Measurements from ENCODE around the gene CTXN1.
"Not testable (repeated sequence)": the region's sequence is repeated elsewhere in the genome, so short reads cannot be mapped to it uniquely, and the experiment has no call there.

CTXN1 gene

DNA sequence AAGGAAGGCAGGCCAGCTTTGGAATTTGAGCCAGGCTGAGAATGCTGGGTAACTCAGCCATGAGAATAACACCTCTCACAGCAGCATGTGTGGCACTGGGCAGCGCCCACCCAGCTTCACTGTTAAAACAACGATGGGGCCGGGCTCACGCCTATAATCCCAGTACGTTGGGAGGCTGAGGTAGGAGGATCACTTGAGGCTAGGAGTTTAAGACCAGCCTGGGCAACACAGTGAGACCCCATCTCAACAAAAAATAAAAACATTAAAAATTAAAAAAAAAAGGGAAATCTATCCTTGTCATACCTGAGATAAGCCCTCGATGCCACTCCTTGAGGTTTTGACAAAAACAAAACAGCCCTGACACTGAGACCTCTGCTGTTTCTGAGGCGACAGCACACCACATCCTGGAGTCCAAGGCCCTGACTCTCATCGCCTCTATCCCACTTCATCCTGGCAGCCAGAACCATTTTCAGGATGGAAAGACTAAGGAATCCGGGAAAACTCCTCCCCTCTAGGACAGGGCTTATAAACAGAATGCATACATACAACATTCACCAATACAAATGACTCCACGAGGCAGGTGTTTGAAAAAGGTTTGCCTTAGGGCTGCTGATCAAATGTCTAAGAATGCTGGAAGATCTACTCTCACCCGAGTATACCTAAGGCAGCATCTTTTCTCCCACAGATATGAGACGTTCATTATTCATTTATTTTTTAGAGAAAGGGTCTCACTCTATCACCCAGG lies 40.2 kb upstream of the CTXN1 start:
- Histone ChIP-seq H3K27ac (ENCODE audit: insufficient read depth, low read depth, low read length, poor library complexity, severe bottlenecking) (no peak overlapping the region), H3K9me3 (ENCODE audit: control insufficient read depth, low read length) (no peaks in the 10 kb centered on the region), H3K36me3 (ENCODE audit: control insufficient read depth, insufficient read depth, low read length) (peaks cover 65% of the 10 kb centered on the region), H3K4me3 (ENCODE audit: insufficient read depth, low read depth, low read length) (no peak overlapping the region), H3K4me1 (ENCODE audit: control insufficient read depth, insufficient read depth, low read length) (no peaks in the 10 kb centered on the region), H3K27me3 (ENCODE audit: control insufficient read depth, insufficient read depth, low read length, poor library complexity, severe bottlenecking) (no peaks in the 10 kb centered on the region)
- 91 to 95% methylated on average over 12 of the region's 12 CpGs for WGBS, 2 experiments

DNA sequence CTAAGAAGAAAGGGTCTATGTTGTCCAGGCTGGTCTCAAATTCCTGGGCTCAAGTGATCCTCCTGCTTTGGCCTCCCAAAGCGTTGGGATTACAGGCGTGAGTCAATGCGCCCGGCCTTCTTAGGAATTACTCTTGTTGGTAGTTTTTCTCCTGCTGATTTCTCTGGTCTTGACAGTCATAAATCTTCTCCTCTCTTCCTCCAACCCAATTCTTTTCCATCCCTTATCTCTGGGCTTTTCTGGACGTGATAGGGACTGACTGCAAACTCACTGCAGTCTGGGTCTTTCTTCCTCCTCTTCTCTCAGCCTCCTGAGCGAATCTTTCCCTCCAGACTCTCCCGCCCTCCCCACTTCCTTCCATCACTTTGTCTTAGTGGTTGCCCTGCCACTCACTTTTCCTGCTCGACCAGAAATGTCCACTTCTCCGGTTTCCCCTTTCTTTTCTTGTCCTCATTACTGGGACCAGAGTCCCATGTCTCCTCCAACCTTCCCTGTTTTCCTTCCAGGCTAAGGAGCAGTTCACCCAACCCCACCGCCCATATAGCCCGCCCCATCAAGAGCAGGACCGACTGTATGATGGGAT lies 39.4 kb upstream of the CTXN1 start:
- no peak overlapping the region for H3K4me3 ChIP-seq (ENCODE audit: insufficient read depth, low read depth, low read length)
- WGBS, 2 experiments = 95 to 96% methylated on average over 12 of the region's 12 CpGs
- H3K27me3 ChIP-seq (ENCODE audit: control insufficient read depth, insufficient read depth, low read length, poor library complexity, severe bottlenecking) = no peaks in the 10 kb centered on the region
- no peak overlapping the region for H3K27ac ChIP-seq (ENCODE audit: insufficient read depth, low read depth, low read length, poor library complexity, severe bottlenecking)
- H3K4me1 ChIP-seq (ENCODE audit: control insufficient read depth, insufficient read depth, low read length) = no peaks in the 10 kb centered on the region
- H3K36me3 ChIP-seq (ENCODE audit: control insufficient read depth, insufficient read depth, low read length) = peaks cover 70% of the 10 kb centered on the region
- no peaks in the 10 kb centered on the region for H3K9me3 ChIP-seq (ENCODE audit: control insufficient read depth, low read length)

DNA sequence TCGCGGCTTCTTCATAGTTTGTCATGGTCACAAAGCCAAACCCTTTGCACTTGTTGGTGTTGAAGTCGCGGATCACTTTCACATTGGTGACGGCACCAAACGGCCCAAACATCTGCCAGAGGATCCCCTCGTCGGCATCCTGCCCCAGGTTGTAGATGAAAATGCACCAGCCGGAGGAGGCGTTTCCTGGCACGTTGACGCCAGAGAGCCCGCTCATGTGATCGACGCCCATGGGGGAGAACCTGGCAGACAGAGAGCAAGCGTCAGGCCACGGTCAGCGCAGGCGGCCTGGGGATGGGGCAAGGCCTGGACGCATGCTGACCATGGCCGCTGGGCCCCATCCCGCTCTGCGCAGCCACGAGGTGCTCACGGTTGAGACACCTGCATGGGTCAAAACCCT lies 37.6 kb upstream of the CTXN1 start:
- no peak overlapping the region for H3K27ac ChIP-seq (ENCODE audit: insufficient read depth, low read depth, low read length, poor library complexity, severe bottlenecking)
- no peaks in the 10 kb centered on the region for H3K27me3 ChIP-seq (ENCODE audit: control insufficient read depth, insufficient read depth, low read length, poor library complexity, severe bottlenecking)
- H3K36me3 ChIP-seq (ENCODE audit: control insufficient read depth, insufficient read depth, low read length) = peaks cover 62% of the 10 kb centered on the region
- WGBS, 2 experiments = 96% methylated on average over 25 of the region's 25 CpGs
- no peak overlapping the region for H3K4me3 ChIP-seq (ENCODE audit: insufficient read depth, low read depth, low read length)
- no peaks in the 10 kb centered on the region for H3K4me1 ChIP-seq (ENCODE audit: control insufficient read depth, insufficient read depth, low read length)
- H3K9me3 ChIP-seq (ENCODE audit: control insufficient read depth, low read length) = no peaks in the 10 kb centered on the region

DNA sequence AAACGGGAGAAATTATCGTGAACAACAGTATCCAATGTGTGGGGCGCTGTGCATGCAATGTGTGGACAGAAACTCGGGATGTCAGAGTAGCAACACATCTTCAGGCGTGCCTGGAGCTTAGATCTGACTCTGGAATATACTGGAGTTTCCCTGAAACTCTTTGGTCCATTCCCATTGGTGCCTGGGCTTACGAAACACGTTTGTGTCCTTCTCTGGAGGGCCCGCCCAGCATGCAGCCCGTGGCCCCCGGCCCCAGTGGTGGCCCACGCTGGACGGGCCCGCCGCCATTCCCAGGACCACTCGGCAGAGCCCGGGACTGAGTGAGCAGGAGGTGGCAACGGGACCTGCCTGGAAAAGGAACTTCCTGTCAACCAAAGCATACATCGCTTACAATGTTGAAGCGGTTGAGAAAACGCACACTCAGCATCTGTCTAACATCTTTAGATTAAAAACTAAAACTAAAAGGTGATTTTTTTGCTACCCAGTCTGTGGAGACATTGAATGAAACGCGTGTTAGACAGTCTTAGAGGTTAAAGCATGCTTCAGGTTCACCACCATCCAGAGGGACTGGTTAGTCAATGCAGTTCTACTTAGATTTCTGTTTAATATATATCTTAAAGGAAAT lies 36.8 kb upstream of the CTXN1 start:
- peaks cover 54% of the 10 kb centered on the region for H3K36me3 ChIP-seq (ENCODE audit: control insufficient read depth, insufficient read depth, low read length)
- no peak overlapping the region for H3K27ac ChIP-seq (ENCODE audit: insufficient read depth, low read depth, low read length, poor library complexity, severe bottlenecking)
- no peak overlapping the region for H3K4me3 ChIP-seq (ENCODE audit: insufficient read depth, low read depth, low read length)
- H3K9me3 ChIP-seq (ENCODE audit: control insufficient read depth, low read length) = no peaks in the 10 kb centered on the region
- H3K27me3 ChIP-seq (ENCODE audit: control insufficient read depth, insufficient read depth, low read length, poor library complexity, severe bottlenecking) = no peaks in the 10 kb centered on the region
- H3K4me1 ChIP-seq (ENCODE audit: control insufficient read depth, insufficient read depth, low read length) = no peaks in the 10 kb centered on the region
- WGBS, 2 experiments = 95 to 96% methylated on average over 22 of the region's 22 CpGs

DNA sequence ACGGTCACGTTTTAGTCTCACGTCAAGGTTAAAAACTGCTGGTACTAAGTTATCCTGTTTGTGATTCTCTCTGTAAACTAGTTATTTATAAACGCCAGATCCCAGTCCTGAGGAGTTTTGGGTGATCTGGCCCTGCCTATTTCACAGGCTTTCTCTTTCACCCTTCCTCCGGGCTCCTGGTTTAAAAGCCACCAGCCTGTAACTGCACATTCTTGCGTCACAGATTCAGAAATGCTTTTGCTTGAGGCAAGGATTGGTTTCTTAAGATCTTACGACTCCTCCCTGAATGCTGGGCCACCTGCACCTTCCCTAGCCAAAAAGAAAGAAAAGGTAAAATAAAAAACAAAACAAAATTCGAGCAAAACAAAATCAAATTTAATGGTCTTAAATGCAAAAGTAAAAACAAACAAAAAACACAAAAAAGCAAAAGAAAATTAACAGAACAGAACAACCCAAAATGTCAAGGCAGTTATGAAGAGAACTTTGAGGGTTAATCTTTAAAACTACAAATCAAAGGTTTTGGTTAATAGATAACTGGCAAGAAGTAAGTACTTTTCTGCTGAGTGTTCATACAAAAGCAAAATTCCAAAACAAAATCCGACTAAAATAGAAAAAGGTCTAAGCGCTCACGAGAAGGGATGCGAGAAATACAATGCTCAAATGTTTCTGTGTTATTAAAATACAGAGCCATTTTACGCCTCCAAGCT lies 36.1 kb upstream of the CTXN1 start:
- H3K4me1 ChIP-seq (ENCODE audit: control insufficient read depth, insufficient read depth, low read length) = no peaks in the 10 kb centered on the region
- no peak overlapping the region for H3K4me3 ChIP-seq (ENCODE audit: insufficient read depth, low read depth, low read length)
- no peak overlapping the region for H3K27ac ChIP-seq (ENCODE audit: insufficient read depth, low read depth, low read length, poor library complexity, severe bottlenecking)
- H3K27me3 ChIP-seq (ENCODE audit: control insufficient read depth, insufficient read depth, low read length, poor library complexity, severe bottlenecking) = no peaks in the 10 kb centered on the region
- peaks cover 47% of the 10 kb centered on the region for H3K36me3 ChIP-seq (ENCODE audit: control insufficient read depth, insufficient read depth, low read length)
- WGBS, 2 experiments = 96% methylated on average over 12 to 13 of the region's 13 CpGs
- H3K9me3 ChIP-seq (ENCODE audit: control insufficient read depth, low read length) = no peaks in the 10 kb centered on the region

DNA sequence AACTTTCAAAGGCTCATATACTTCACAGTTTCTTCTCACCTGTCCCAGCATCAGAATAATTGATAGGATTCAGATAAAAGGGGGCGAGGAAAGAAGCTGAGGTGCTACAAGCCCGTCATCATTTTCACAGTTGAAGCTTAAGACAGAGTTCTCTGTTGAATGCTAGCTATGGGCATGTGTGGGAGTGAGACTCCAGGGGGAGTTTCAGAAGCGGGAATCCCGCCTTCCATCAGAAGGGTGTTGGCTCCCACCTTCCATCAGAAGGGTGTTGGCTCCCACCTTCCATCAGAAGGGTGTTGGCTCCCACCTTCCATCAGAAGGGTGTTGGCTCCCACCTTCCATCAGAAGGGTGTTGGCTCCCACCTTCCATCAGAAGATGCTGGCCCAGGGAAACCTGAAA lies 35.1 kb upstream of the CTXN1 start:
- H3K4me3 ChIP-seq (ENCODE audit: insufficient read depth, low read depth, low read length); H3K27me3 ChIP-seq (ENCODE audit: control insufficient read depth, insufficient read depth, low read length, poor library complexity, severe bottlenecking); H3K4me1 ChIP-seq (ENCODE audit: control insufficient read depth, insufficient read depth, low read length); H3K9me3 ChIP-seq (ENCODE audit: control insufficient read depth, low read length): not testable (repeated sequence)
- H3K36me3 ChIP-seq (ENCODE audit: control insufficient read depth, insufficient read depth, low read length) = peaks cover 38% of the 10 kb centered on the region
- peak overlapping the region; percentile 26 for H3K27ac ChIP-seq (ENCODE audit: insufficient read depth, low read depth, low read length, poor library complexity, severe bottlenecking)
- 93 to 99% methylated on average over 4 of the region's 4 CpGs for WGBS, 2 experiments

DNA sequence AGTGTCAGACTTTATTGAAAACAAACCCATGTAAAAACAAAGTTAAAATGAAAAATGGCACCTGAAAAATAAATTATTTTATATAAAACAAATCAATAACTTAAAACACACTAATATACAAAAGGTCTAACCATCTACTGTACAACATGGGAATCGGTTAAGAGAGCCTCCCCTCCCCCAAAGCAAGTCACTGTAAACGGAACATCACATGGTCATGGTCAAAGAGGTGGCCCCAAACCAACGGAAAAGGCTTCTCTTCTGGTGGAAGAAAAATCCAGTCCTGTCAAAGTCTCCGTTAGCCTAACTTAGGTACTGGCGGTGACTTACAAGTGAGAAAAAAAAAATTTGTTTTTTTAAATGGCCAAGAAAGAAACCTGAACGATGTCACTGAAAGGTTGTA lies 33.3 kb upstream of the CTXN1 start:
- no peaks in the 10 kb centered on the region for H3K9me3 ChIP-seq (ENCODE audit: control insufficient read depth, low read length)
- H3K27me3 ChIP-seq (ENCODE audit: control insufficient read depth, insufficient read depth, low read length, poor library complexity, severe bottlenecking) = no peaks in the 10 kb centered on the region
- 90 to 97% methylated on average over 6 of the region's 6 CpGs for WGBS, 2 experiments
- H3K27ac ChIP-seq (ENCODE audit: insufficient read depth, low read depth, low read length, poor library complexity, severe bottlenecking) = no peak overlapping the region
- H3K4me3 ChIP-seq (ENCODE audit: insufficient read depth, low read depth, low read length) = no peak overlapping the region
- no peaks in the 10 kb centered on the region for H3K4me1 ChIP-seq (ENCODE audit: control insufficient read depth, insufficient read depth, low read length)
- peaks cover 28% of the 10 kb centered on the region for H3K36me3 ChIP-seq (ENCODE audit: control insufficient read depth, insufficient read depth, low read length)

DNA sequence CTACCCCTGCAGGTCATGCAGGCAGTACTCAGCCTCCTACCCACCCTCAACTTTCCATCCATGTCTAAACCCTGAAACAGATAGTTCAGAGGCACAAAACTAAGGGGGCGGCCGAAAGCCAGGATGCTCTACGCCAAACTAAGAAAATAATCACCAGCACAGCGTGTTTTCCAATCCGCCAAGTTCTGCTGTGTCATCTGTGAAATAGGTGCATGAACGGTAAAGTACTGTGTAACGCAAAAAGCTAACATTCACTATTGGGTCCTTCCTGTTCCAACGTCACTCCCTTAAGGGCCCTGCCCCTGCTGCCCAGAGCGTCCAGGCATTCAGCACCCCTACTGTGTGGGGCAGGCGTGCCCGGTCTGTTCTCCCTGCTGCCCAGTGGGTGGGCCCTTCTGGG lies 29.8 kb upstream of the CTXN1 start:
- no peak overlapping the region for H3K4me3 ChIP-seq (ENCODE audit: insufficient read depth, low read depth, low read length)
- H3K4me1 ChIP-seq (ENCODE audit: control insufficient read depth, insufficient read depth, low read length) = no peaks in the 10 kb centered on the region
- H3K27ac ChIP-seq (ENCODE audit: insufficient read depth, low read depth, low read length, poor library complexity, severe bottlenecking) = no peak overlapping the region
- H3K36me3 ChIP-seq (ENCODE audit: control insufficient read depth, insufficient read depth, low read length) = peaks cover under 1% of the 10 kb centered on the region
- WGBS, 2 experiments = 83 to 88% methylated on average over 11 of the region's 11 CpGs
- H3K9me3 ChIP-seq (ENCODE audit: control insufficient read depth, low read length) = no peaks in the 10 kb centered on the region
- no peaks in the 10 kb centered on the region for H3K27me3 ChIP-seq (ENCODE audit: control insufficient read depth, insufficient read depth, low read length, poor library complexity, severe bottlenecking)

DNA sequence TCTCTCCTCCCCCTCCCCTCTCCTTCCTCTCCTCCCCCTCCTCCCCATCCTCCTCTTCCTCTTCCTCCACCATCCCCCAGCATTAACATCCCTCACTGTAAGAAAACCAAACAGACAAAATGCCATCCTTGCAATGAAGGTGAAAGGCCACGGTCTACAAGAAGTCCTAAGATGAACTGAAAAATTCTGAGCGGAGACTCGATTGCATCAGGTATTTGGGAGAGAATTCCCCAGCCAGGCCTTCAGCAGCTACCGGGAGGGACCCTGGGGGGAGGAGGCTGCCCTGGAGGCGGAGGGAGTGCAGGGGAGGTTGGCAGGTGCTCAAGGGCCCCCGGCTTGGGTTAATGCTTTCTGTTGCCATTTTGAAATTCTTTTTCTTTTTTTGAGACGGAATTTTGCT lies 27.6 kb upstream of the CTXN1 start:
- 79 to 82% methylated on average over 7 of the region's 7 CpGs for WGBS, 2 experiments
- Histone ChIP-seq H3K4me3 (ENCODE audit: insufficient read depth, low read depth, low read length) (no peak overlapping the region), H3K36me3 (ENCODE audit: control insufficient read depth, insufficient read depth, low read length) (no peaks in the 10 kb centered on the region), H3K27me3 (ENCODE audit: control insufficient read depth, insufficient read depth, low read length, poor library complexity, severe bottlenecking) (no peaks in the 10 kb centered on the region), H3K27ac (ENCODE audit: insufficient read depth, low read depth, low read length, poor library complexity, severe bottlenecking) (no peak overlapping the region), H3K9me3 (ENCODE audit: control insufficient read depth, low read length) (no peaks in the 10 kb centered on the region), H3K4me1 (ENCODE audit: control insufficient read depth, insufficient read depth, low read length) (no peaks in the 10 kb centered on the region)

DNA sequence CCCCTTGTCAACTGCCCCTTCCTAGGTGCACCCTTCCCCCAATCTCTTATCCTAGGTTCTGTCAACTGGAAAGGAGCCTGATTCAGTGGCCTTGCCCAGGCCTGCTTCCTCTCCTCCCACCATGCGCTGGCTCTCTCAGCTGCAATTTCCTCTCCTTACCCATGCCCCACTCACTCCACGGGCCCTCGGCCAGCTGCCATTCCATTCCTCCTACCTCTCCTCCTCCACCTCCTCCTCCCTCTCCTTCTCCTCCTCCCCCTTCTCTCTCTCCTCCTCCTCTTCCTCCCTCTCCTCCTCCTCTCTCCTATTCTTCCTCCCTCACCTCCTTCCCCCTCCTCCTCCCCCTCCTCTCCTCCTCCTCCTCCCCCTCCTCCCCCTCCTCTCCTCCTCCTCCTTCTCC lies 27.1 kb upstream of the CTXN1 start:
- Histone ChIP-seq H3K36me3 (ENCODE audit: control insufficient read depth, insufficient read depth, low read length) (no peaks in the 10 kb centered on the region), H3K27ac (ENCODE audit: insufficient read depth, low read depth, low read length, poor library complexity, severe bottlenecking) (no peak overlapping the region), H3K4me1 (ENCODE audit: control insufficient read depth, insufficient read depth, low read length) (no peaks in the 10 kb centered on the region), H3K4me3 (ENCODE audit: insufficient read depth, low read depth, low read length) (no peak overlapping the region), H3K9me3 (ENCODE audit: control insufficient read depth, low read length) (no peaks in the 10 kb centered on the region), H3K27me3 (ENCODE audit: control insufficient read depth, insufficient read depth, low read length, poor library complexity, severe bottlenecking) (no peaks in the 10 kb centered on the region)
- WGBS, 2 experiments = 61 to 69% methylated on average over 3 of the region's 3 CpGs

All from ectodermal cell (in vitro differentiated cells).